Measurements from ENCODE around the gene SLC34A2. TPM values are rescaled to one million over a fixed set of nuclear protein-coding genes. Genes with fewer than 3 reads are reported as not detected.

Gene SLC34A2
- total and polyA plus RNA-seq, 2 of the 8 experiments (the other 6 are each of a cell fraction or from before 2014, with no cell fraction given): 2.2 to 2.9 TPM

- no peak overlapping the region for H4K5ac ChIP-seq (ENCODE audit: insufficient read length, low read depth, low read length)
- ChIA-PET POLR2A (ENCODE audit: partially characterized antibody) (interaction anchor here (0.8 to 1.3 kb wide), 2 partner anchors 24 to 79 kb away, joined by 3 to 5 read pairs; no protein-coding TSS in a partner anchor), CTCF (ENCODE audit: partially characterized antibody) (interaction anchor here (1.0 to 1.6 kb wide), 2 partner anchors 10 to 127 kb away, joined by 3 to 10 read pairs; no protein-coding TSS in a partner anchor)
- H3K23me2 ChIP-seq (ENCODE audit: low read depth, low read length): peaks cover 7% of the 10 kb centered on the region; the same call in 1 of the 2 replicates
- DNase-seq (ENCODE audit: low read depth in 1 of 2, low spot score in 2 of 2) (no peak), FAIRE-seq (no peak)
- no peak overlapping the region for H2AFZ ChIP-seq (ENCODE audit: low read length)
- peak overlapping the region; percentile 21; the same call in 1 of the 2 replicates for H3K18ac ChIP-seq (ENCODE audit: extremely low read depth, low read length)
- no peak overlapping the region for H3K23ac ChIP-seq (ENCODE audit: insufficient read length)
- H3K4me3 ChIP-seq (ENCODE audit: extremely low read depth in 1 of 4, insufficient read depth in 2 of 4, low read depth in 3 of 4, low read length in 4 of 4): no peak overlapping the region
- H3K79me1 ChIP-seq (ENCODE audit: low read depth, low read length): no peaks in the 10 kb centered on the region
- no peak overlapping the region for H4K8ac ChIP-seq (ENCODE audit: extremely low read depth, insufficient read depth, low read length)
- H2AK5ac ChIP-seq (ENCODE audit: low read depth, low read length): no peak overlapping the region
- H2BK5ac ChIP-seq (ENCODE audit: low read depth, low read length): no peak overlapping the region
- H3K9ac ChIP-seq (replicated peaks in 1 of 4; ENCODE audit: extremely low read depth in 1 of 4, low read depth in 3 of 4, low read length in 3 of 4): no peak overlapping the region
- H3K9me3 ChIP-seq (ENCODE audit: insufficient read depth in 2 of 2, low read depth in 1 of 2, low read length in 1 of 2): no peaks in the 10 kb centered on the region
- H3K14ac ChIP-seq (ENCODE audit: insufficient read length): no peak overlapping the region
- no peak overlapping the region for H4K91ac ChIP-seq (replicated peaks; ENCODE audit: insufficient read length, low read length)
- H3K4me2 ChIP-seq (ENCODE audit: insufficient read depth in 1 of 2, low read depth in 2 of 2, low read length in 2 of 2): no peak overlapping the region
- H3K36me3 ChIP-seq (ENCODE audit: control insufficient read depth in 2 of 4, insufficient read depth in 4 of 4, low read length in 3 of 4): no peaks in the 10 kb centered on the region
- peaks cover 13 to 23% (median 16%) of the 10 kb centered on the region in 4 experiments for H3K4me1 ChIP-seq (replicated peaks in 1 of 4; ENCODE audit: control insufficient read depth in 3 of 4, insufficient read depth in 4 of 4, low read length in 3 of 4)
- H2BK20ac ChIP-seq (ENCODE audit: low read length): no peak overlapping the region
- H3K27ac ChIP-seq (ENCODE audit: low read depth, low read length): no peak overlapping the region
- H2BK120ac ChIP-seq (replicated peaks; ENCODE audit: low read depth, low read length): no peak overlapping the region
- H4K20me1 ChIP-seq (replicated peaks in 1 of 2; ENCODE audit: control insufficient read depth in 1 of 2, insufficient read depth in 2 of 2, low read length in 2 of 2): no peaks in the 10 kb centered on the region
- peaks cover 1 to 36% (median 34%) of the 10 kb centered on the region in 4 experiments for H3K27me3 ChIP-seq (replicated peaks in 1 of 4; ENCODE audit: control insufficient read depth in 3 of 4, extremely low read depth in 1 of 4, insufficient read depth in 3 of 4, low read length in 3 of 4)
- 90% methylated on average over 3 of the region's 3 CpGs; no CpG with 5 or more reads in 1 of the 2 experiments for whole genome bisulfite sequencing, 2 experiments (ENCODE audit: extremely low coverage in 1 of 2, insufficient coverage in 1 of 2, insufficient read length in 1 of 2, insufficient replicate concordance in 2 of 2, low coverage in 1 of 2, low lambda C conversion rate in 2 of 2, missing lambda C conversion rate in 1 of 2)
- H2BK15ac ChIP-seq (ENCODE audit: low read length): no peak overlapping the region
- H2BK12ac ChIP-seq (ENCODE audit: low read depth, low read length): no peak overlapping the region
- no peak overlapping the region for H3K4ac ChIP-seq (replicated peaks; ENCODE audit: insufficient read length, low read depth, low read length)
- H3K79me2 ChIP-seq (ENCODE audit: control insufficient read depth in 1 of 2, insufficient read depth in 2 of 2, low read length in 2 of 2): no peaks in the 10 kb centered on the region
- H3K56ac ChIP-seq (replicated peaks; ENCODE audit: insufficient read length, low read depth, low read length): no peak overlapping the region
- no peak for TF ChIP-seq GABPA (IDR thresholded peaks at IDR 0.05; ENCODE audit: borderline replicate concordance, insufficient read depth, low read length)
- no peak for TF ChIP-seq SP1 (IDR thresholded peaks at IDR 0.05; ENCODE audit: low read depth, low read length)
- TF ChIP-seq GTF2F1 (IDR thresholded peaks at IDR 0.05; ENCODE audit: borderline replicate concordance, low read depth, low read length): no peak
- TF ChIP-seq RNF2 (IDR thresholded peaks at IDR 0.05; ENCODE audit: borderline replicate concordance, low read depth, low read length, missing control alignments, poor library complexity, severe bottlenecking): no peak
- TF ChIP-seq RFX5 (IDR thresholded peaks at IDR 0.05; ENCODE audit: borderline replicate concordance, low read depth, low read length): no peak
- no peak for TF ChIP-seq ATF3 (IDR thresholded peaks at IDR 0.05; ENCODE audit: insufficient read depth, low read depth, low read length)
- TF ChIP-seq SRF (IDR thresholded peaks at IDR 0.05; ENCODE audit: low read depth, low read length): no peak
- no peak for TF ChIP-seq TAF1 (IDR thresholded peaks at IDR 0.05; ENCODE audit: low read depth, low read length)
- TF ChIP-seq BRCA1 (IDR thresholded peaks at IDR 0.05; ENCODE audit: low read depth, low read length): no peak
- TF ChIP-seq MAFK (IDR thresholded peaks at IDR 0.05; ENCODE audit: low read depth, low read length): no peak
- no peak for TF ChIP-seq EZH2 (IDR thresholded peaks at IDR 0.05; ENCODE audit: low read depth, low read length, severe bottlenecking)
- TF ChIP-seq POLR2AphosphoS5 (IDR thresholded peaks at IDR 0.05; ENCODE audit: low read depth, low read length): no peak
- TF ChIP-seq E2F6 (IDR thresholded peaks at IDR 0.05): no peak
These were observed 2.7 kb downstream of the SLC34A2 start for GRCh38 chr4:25658357-25658771.

Measured in H1 (cell line).